GM12878 (cell line): ENCODE results near the gene OSBPL3. TPM values are rescaled to one million over a fixed set of nuclear protein-coding genes. Genes with fewer than 3 reads are reported as not detected.

Experiments
- ATAC-seq: fragments of 200-7000 bp; cut with Tn5 transposase; 3 replicates; pipeline ENCODE4 v1.9.1; 2020; ENCODE audit warnings: mild to moderate bottlenecking, moderate library complexity
- BruUV-seq: library from RNA; stranded (reverse); fragments of 400-500 nt; replicated peaks from 2 replicates; lab custom pipeline; 2021; lab: Mats Ljungman, UMichigan
- CTCF ChIA-PET: fragments of 300-600 bp; sonication (Branson Sonifier 250); formaldehyde crosslinking; extraction: SDS; loops from one replicate; lab custom pipeline; 2021; ENCODE audit warnings: inconsistent platforms; lab: Yijun Ruan, JAX
- POLR2A ChIA-PET: fragments of 350-600 bp; formaldehyde crosslinking; extraction: SDS; loops from one replicate; lab custom pipeline; 2021; ENCODE audit warnings: inconsistent platforms; lab: Charles Lee
- RAD21 ChIA-PET: fragments of 300-600 bp; sonication (Branson Sonifier 250); formaldehyde crosslinking; loops from one replicate; lab custom pipeline; 2023; ENCODE audit warnings: antibody characterized with exemption; ENCODE audit not compliant: unreplicated experiment; lab: Charles Lee
- SMC1A ChIA-PET: fragments of 300-600 bp; sonication (Branson Sonifier 250); formaldehyde crosslinking; loops from one replicate; lab custom pipeline; 2023; ENCODE audit not compliant: unreplicated experiment, uncharacterized antibody; lab: Charles Lee
- DNase-seq: peaks from one replicate; pipeline ENCODE4 v3.0.0-alpha.2; 2011; ENCODE audit warnings: low read depth, low spot score
- FAIRE-seq: peaks from 3 replicates; lab custom pipeline; 2011; peaks lifted over from hg19 to GRCh38; lab: Jason Lieb, UNC
- H2AFZ ChIP-seq: 2 replicates; pipeline ENCODE4 v1.6.0; 2011; ENCODE audit warnings: low read depth, low read length, control low read depth; ENCODE audit not compliant: control insufficient read depth
- H3K27ac ChIP-seq: 2 replicates; pipeline ENCODE4 v1.5.1; 2011; ENCODE audit warnings: control low read depth; ENCODE audit not compliant: control insufficient read depth, insufficient read depth
- H3K27me3 ChIP-seq, 2 experiments: replicated peaks in 1 of 2; 2 replicates each; pipeline versions ENCODE4 v1.6.0 to v1.6.1; 2011; ENCODE audit warnings: low read length in 1 of 2; ENCODE audit not compliant: control insufficient read depth in 2 of 2, insufficient read depth in 2 of 2
- H3K36me3 ChIP-seq, 2 experiments: 2 replicates each; pipeline ENCODE4 v1.5.1; 2011; ENCODE audit warnings: low read length in 1 of 2; ENCODE audit not compliant: control insufficient read depth in 2 of 2, insufficient read depth in 2 of 2
- H3K4me1 ChIP-seq: 2 replicates; pipeline ENCODE4 v1.6.1; 2011; ENCODE audit warnings: mild to moderate bottlenecking, low read length, moderate library complexity, mixed read lengths; ENCODE audit not compliant: control insufficient read depth, insufficient read depth
- H3K4me2 ChIP-seq: 2 replicates; pipeline ENCODE4 v1.6.0; 2011; ENCODE audit warnings: control low read depth; ENCODE audit not compliant: control insufficient read depth, insufficient read depth
- H3K4me3 ChIP-seq: fragments of 200-600 bp; sonication (generic); 2 replicates; pipeline ENCODE4 v1.5.1; 2016
- H3K79me2 ChIP-seq: 2 replicates; pipeline ENCODE4 v1.6.0; 2011; ENCODE audit warnings: low read length; ENCODE audit not compliant: control insufficient read depth, insufficient read depth
- H3K9ac ChIP-seq: 2 replicates; pipeline ENCODE4 v1.8.0; 2011; ENCODE audit warnings: low read length, control low read depth, mixed read lengths; ENCODE audit not compliant: control insufficient read depth, insufficient read depth
- H3K9me3 ChIP-seq: replicated peaks from 3 replicates; pipeline ENCODE4 v1.5.1; 2011; ENCODE audit warnings: mild to moderate bottlenecking, low read length; ENCODE audit not compliant: control insufficient read depth, insufficient read depth
- H4K20me1 ChIP-seq: 2 replicates; pipeline ENCODE4 v1.6.0; 2011; ENCODE audit not compliant: control insufficient read depth, insufficient read depth
- CEBPZ ChIP-seq: fragments of 150-350 bp; IDR thresholded peaks from 2 replicates; pipeline ENCODE4 v1.6.1; 2016; ENCODE audit warnings: low read depth, low read length
- ELK1 ChIP-seq: IDR thresholded peaks from 2 replicates; pipeline ENCODE4 v1.6.1; 2012; ENCODE audit warnings: low read depth, low read length, improper control_type of control experiment
- JUND ChIP-seq: IDR thresholded peaks from 2 replicates; pipeline ENCODE4 v1.6.1; 2012; ENCODE audit warnings: low read depth, mild to moderate bottlenecking, low read length, improper control_type of control experiment, moderate library complexity
- KAT2A ChIP-seq: conservative IDR thresholded peaks from 2 replicates; pipeline ENCODE4 v1.6.1; 2011; ENCODE audit warnings: low read depth, low read length; ENCODE audit not compliant: control insufficient read depth
- WGBS: methylation state at CpG from one replicate; pipeline ENCODE4 v1.1.6; 2016; ENCODE audit warnings: low lambda C conversion rate; ENCODE audit not compliant: insufficient replicate concordance, insufficient coverage; ENCODE audit errors: missing lambda C conversion rate; 5-methylcytosine and 5-hydroxymethylcytosine counted together
- in situ Hi-C: fragments of 300-500 bp; cut with MboI; formaldehyde crosslinking; loops from 9 replicates; pipeline ENCODE4 v1.14.3; 2018; ENCODE audit warnings: mixed read lengths
- intact Hi-C: fragments of 100-400 bp; cut with micrococcal nuclease; formaldehyde crosslinking; loops from one replicate; pipeline ENCODE4 v1.14.2; 2022; ENCODE audit not compliant: unreplicated experiment
- polyA plus RNA-seq, 11 experiments: library from polyadenylated mRNA; depleted of rRNA in 4 of 11; unstranded in 6 of 11; stranded (reverse) in 5 of 11; fragments of >200 nt; fragmentation: Nextera tagmentation in 4 of 11; fragmentation: Illumina TruSeq in 1 of 11; extraction: Ambion mirVana in 4 of 11; extraction: Trizol in 1 of 11; gene quantifications; 1 replicate in 1 of 11; 2 replicates in 10 of 11; pipeline versions ENCODE4 v1.2.1 to v1.2.3, GENCODE V29; 2011 to 2016; ENCODE audit warnings: inconsistent platforms in 2 of 11, missing spikeins in 2 of 11, low read depth in 1 of 11
- total RNA-seq, 4 experiments: library from RNA; depleted of rRNA in 3 of 4; stranded (reverse); fragments of >200 nt in 3 of 4; fragmentation: Illumina TruSeq in 1 of 4; extraction: Trizol in 1 of 4; gene quantifications; 2 replicates each; pipeline versions ENCODE4 v1.2.1 to v1.2.3, GENCODE V29; 2013 to 2021

Gene OSBPL3
- total and polyA plus RNA-seq, 10 of the 15 experiments (the other 5 are each of a cell fraction or from before 2014, with no cell fraction given) = 6.1 to 46.6 (median 27.0) TPM

GRCh38 chr7:24816868-24817267 lies 163.1 kb downstream of the OSBPL3 start:
- FAIRE-seq (no peak), DNase-seq (no peak), ATAC-seq (no peak)
- TF ChIP-seq CEBPZ = no peak
- TF ChIP-seq KAT2A = no peak
- no peak for TF ChIP-seq JUND
- no peak for TF ChIP-seq ELK1
- no peak overlapping the region for H3K27ac ChIP-seq
- ChIA-PET RAD21 (no interaction called here), CTCF (interaction anchor here (1.1 to 11.6 kb wide), 8 partner anchors 10 to 282 kb away, joined by 3 to 290 read pairs (median 6); no protein-coding TSS in a partner anchor), POLR2A (interaction anchor here (0.6 kb wide), 1 partner anchor 170 kb away, joined by 6 read pairs; no protein-coding TSS in a partner anchor), SMC1A (interaction anchor here (1.7 to 11.2 kb wide), 2 partner anchors 276 to 281 kb away, joined by 4 to 160 read pairs; no protein-coding TSS in a partner anchor)
- intact Hi-C loops (no loop called here), in situ Hi-C loops (loop anchor here (5.0 kb wide), 2 partner anchors 165 to 275 kb away; partner anchors contain the start of gene OSBPL3)
- no peak overlapping the region for H2AFZ ChIP-seq
- no TSS peak for BruUV-seq
- H4K20me1 ChIP-seq = no peaks in the 10 kb centered on the region
- no peak overlapping the region for H3K4me2 ChIP-seq
- no peak overlapping the region for H3K9ac ChIP-seq
- H3K9me3 ChIP-seq = no peaks in the 10 kb centered on the region
- H3K79me2 ChIP-seq = no peaks in the 10 kb centered on the region
- H3K27me3 ChIP-seq = no peaks in the 10 kb centered on the region
- no peak overlapping the region for H3K4me3 ChIP-seq
- peaks cover 5 to 22% of the 10 kb centered on the region in 2 experiments for H3K36me3 ChIP-seq
- WGBS = 99% methylated on average over 3 of the region's 3 CpGs
- peaks cover 20% of the 10 kb centered on the region for H3K4me1 ChIP-seq
